ENCODE data around the gene ERICH6. TPM values are rescaled to one million over a fixed set of nuclear protein-coding genes. Genes with fewer than 3 reads are reported as not detected.

Gene ERICH6
- total RNA-seq, 1 experiment from 2014 or later = not detected

GRCh38 chr3:150749255-150749654, 45.5 kb upstream of the ERICH6 start:
- no peaks in the 10 kb centered on the region; the same call in 1 of the 2 replicates for H3K36me3 ChIP-seq (ENCODE audit: low read depth, low read length)
- H2AFZ ChIP-seq (ENCODE audit: low read length) = no peak overlapping the region
- H3K27ac ChIP-seq (ENCODE audit: low read length) = no peak overlapping the region
- H4K20me1 ChIP-seq (ENCODE audit: low read length) = 0 out of 2 replicates have a peak, but pooled peaks cover 12% of the 10 kb centered on the region
- POLR2A ChIA-PET (ENCODE audit: unreplicated experiment) = no interaction called here
- H3K79me2 ChIP-seq (ENCODE audit: low read length) = peaks cover 97% of the 10 kb centered on the region
- TF ChIP-seq EZH2 (IDR thresholded peaks at IDR 0.05; ENCODE audit: low read length, unreplicated experiment) (no peak), EZH2phosphoT487 (IDR thresholded peaks at IDR 0.05; ENCODE audit: borderline replicate concordance, low read length) (no peak)
- TF ChIP-seq, protein P1, sequence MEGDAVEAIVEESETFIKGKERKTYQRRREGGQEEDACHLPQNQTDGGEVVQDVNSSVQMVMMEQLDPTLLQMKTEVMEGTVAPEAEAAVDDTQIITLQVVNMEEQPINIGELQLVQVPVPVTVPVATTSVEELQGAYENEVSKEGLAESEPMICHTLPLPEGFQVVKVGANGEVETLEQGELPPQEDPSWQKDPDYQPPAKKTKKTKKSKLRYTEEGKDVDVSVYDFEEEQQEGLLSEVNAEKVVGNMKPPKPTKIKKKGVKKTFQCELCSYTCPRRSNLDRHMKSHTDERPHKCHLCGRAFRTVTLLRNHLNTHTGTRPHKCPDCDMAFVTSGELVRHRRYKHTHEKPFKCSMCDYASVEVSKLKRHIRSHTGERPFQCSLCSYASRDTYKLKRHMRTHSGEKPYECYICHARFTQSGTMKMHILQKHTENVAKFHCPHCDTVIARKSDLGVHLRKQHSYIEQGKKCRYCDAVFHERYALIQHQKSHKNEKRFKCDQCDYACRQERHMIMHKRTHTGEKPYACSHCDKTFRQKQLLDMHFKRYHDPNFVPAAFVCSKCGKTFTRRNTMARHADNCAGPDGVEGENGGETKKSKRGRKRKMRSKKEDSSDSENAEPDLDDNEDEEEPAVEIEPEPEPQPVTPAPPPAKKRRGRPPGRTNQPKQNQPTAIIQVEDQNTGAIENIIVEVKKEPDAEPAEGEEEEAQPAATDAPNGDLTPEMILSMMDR (conservative IDR thresholded peaks at IDR 0.05; ENCODE audit: low read depth, low read length) = no peak
- H3K9ac ChIP-seq (ENCODE audit: low read length) = no peak overlapping the region
- peaks cover 36% of the 10 kb centered on the region for H3K4me1 ChIP-seq (ENCODE audit: insufficient read depth, low read length)
- no peak overlapping the region for H3K4me2 ChIP-seq (ENCODE audit: low read length)
- no peaks in the 10 kb centered on the region for H3K27me3 ChIP-seq (ENCODE audit: low read length)
- no peaks in the 10 kb centered on the region for H3F3A ChIP-seq (ENCODE audit: low read length, unreplicated experiment)
- no peak for DNase-seq
- intact Hi-C loops (cut with micrococcal nuclease) = no loop called here
- no peak for ATAC-seq
- H3K4me3 ChIP-seq (ENCODE audit: low read length) = no peak overlapping the region
- H3K9me2 ChIP-seq (replicated peaks; ENCODE audit: low read length) = no peaks in the 10 kb centered on the region
- CTCF ChIA-PET = no interaction called here
- H3K9me3 ChIP-seq (ENCODE audit: low read length) = no peaks in the 10 kb centered on the region
- BruUV-seq (replicated peaks) = no TSS peak

DNA sequence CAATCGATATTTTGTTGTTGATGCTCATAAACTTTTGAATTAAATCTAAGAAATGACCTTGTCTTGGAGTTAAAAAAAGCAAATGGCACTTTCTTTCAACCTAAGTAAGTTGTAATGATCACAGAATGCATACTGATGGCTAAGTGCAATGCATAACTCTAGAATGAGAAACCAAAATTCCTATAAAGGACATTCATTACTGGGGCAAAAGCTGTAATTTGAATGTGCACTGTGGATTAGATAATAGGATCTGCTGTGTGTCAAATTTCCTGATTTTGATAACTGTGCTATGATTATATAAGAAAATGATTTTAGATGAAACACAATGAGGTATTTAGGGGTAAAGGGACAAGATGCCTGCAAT, 44.9 kb upstream of the ERICH6 start:
- no peak for DNase-seq
- ChIA-PET CTCF (no interaction called here), POLR2A (ENCODE audit: unreplicated experiment) (no interaction called here)
- H3K27ac ChIP-seq (ENCODE audit: low read length) = no peak overlapping the region
- H3F3A ChIP-seq (ENCODE audit: low read length, unreplicated experiment) = no peaks in the 10 kb centered on the region
- peaks cover 97% of the 10 kb centered on the region for H3K79me2 ChIP-seq (ENCODE audit: low read length)
- no peak for ATAC-seq
- H3K4me3 ChIP-seq (ENCODE audit: low read length) = no peak overlapping the region
- H3K9me2 ChIP-seq (replicated peaks; ENCODE audit: low read length) = no peaks in the 10 kb centered on the region
- intact Hi-C loops (cut with micrococcal nuclease) = no loop called here
- TF ChIP-seq, protein P1 (conservative IDR thresholded peaks at IDR 0.05; ENCODE audit: low read depth, low read length) = no peak
- no peak for TF ChIP-seq EZH2phosphoT487 (IDR thresholded peaks at IDR 0.05; ENCODE audit: borderline replicate concordance, low read length)
- TF ChIP-seq EZH2 (IDR thresholded peaks at IDR 0.05; ENCODE audit: low read length, unreplicated experiment) = no peak
- H3K4me2 ChIP-seq (ENCODE audit: low read length) = no peak overlapping the region
- H3K9me3 ChIP-seq (ENCODE audit: low read length) = no peaks in the 10 kb centered on the region
- 0 out of 2 replicates have a peak, but pooled peaks cover 13% of the 10 kb centered on the region for H4K20me1 ChIP-seq (ENCODE audit: low read length)
- H3K9ac ChIP-seq (ENCODE audit: low read length) = no peak overlapping the region
- H3K4me1 ChIP-seq (ENCODE audit: insufficient read depth, low read length) = peaks cover 42% of the 10 kb centered on the region
- no peaks in the 10 kb centered on the region; the same call in 1 of the 2 replicates for H3K36me3 ChIP-seq (ENCODE audit: low read depth, low read length)
- no TSS peak for BruUV-seq (replicated peaks)
- no peaks in the 10 kb centered on the region for H3K27me3 ChIP-seq (ENCODE audit: low read length)
- H2AFZ ChIP-seq (ENCODE audit: low read length) = no peak overlapping the region

DNA sequence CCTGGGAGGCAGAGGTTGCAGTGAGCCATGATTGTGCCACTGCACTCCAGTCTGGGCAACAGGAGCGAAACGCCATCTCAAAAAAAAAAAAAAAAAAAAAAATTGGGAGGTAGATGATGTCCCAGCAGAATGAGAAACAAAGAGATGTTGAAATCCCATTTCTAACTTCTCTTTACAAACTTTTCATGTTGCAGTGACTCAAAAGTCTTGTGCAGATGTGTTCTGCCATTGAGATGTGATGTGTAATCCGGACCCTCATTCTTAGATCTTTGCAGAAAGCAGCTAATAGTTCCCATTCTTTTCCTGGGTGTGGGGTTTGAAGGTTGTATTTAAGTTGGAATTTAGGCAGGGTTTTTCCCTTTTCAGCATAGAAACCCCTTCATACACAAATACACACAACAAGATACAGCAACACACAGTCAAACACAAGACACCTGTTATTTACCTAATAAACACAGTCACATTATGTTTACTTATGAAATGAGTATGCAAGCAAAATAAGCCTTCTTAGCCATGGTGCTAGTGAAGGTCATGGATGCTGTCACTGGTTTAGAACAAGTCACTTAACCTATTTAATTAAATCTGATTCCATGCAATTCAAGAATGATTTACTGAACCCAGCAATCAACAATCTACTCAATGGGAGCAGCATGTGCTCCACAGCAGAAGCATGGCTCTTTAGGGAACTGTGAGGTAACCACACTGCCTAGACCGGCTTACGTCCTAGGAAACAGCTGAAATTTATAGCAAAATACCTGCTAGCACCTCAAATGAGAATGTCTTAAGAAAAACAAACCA, 44.4 kb upstream of the ERICH6 start:
- TF ChIP-seq, protein P1 (conservative IDR thresholded peaks at IDR 0.05; ENCODE audit: low read depth, low read length) = no peak
- no peak for TF ChIP-seq EZH2phosphoT487 (IDR thresholded peaks at IDR 0.05; ENCODE audit: borderline replicate concordance, low read length)
- no peak for TF ChIP-seq EZH2 (IDR thresholded peaks at IDR 0.05; ENCODE audit: low read length, unreplicated experiment)
- Histone ChIP-seq H3K9me3 (ENCODE audit: low read length) (no peaks in the 10 kb centered on the region), H3K27me3 (ENCODE audit: low read length) (no peaks in the 10 kb centered on the region), H3K4me3 (ENCODE audit: low read length) (no peak overlapping the region), H4K20me1 (ENCODE audit: low read length) (0 out of 2 replicates have a peak, but pooled peaks cover 19% of the 10 kb centered on the region), H3K36me3 (ENCODE audit: low read depth, low read length) (no peaks in the 10 kb centered on the region), H3K4me2 (ENCODE audit: low read length) (no peak overlapping the region), H3K9ac (ENCODE audit: low read length) (no peak overlapping the region), H3K79me2 (ENCODE audit: low read length) (peaks cover 97% of the 10 kb centered on the region), H2AFZ (ENCODE audit: low read length) (no peak overlapping the region), H3K4me1 (ENCODE audit: insufficient read depth, low read length) (peaks cover 48% of the 10 kb centered on the region), H3K27ac (ENCODE audit: low read length) (no peak overlapping the region), H3F3A (ENCODE audit: low read length, unreplicated experiment) (no peaks in the 10 kb centered on the region), H3K9me2 (replicated peaks; ENCODE audit: low read length) (no peaks in the 10 kb centered on the region)
- DNase-seq (peak; percentile 11), ATAC-seq (no peak)
- CTCF ChIA-PET = no interaction called here
- intact Hi-C loops (cut with micrococcal nuclease) = no loop called here
- no TSS peak for BruUV-seq (replicated peaks)
- POLR2A ChIA-PET (ENCODE audit: unreplicated experiment) = no interaction called here

Data from PC-3 (cell line).